Cardiac septum (tissue), 1 donor: ENCODE measurements around the gene PELI2. TPM values are rescaled to one million over a fixed set of nuclear protein-coding genes. Genes with fewer than 3 reads are reported as not detected.

Source experiments
- DNase-seq: peaks from one replicate; pipeline ENCODE4 v3.0.0-alpha.2; 2020; ENCODE audit warnings: low spot score
- intact Hi-C: fragments of 100-400 bp; cut with DNase I; formaldehyde crosslinking; loops from one replicate; pipeline ENCODE4 v1.14.0; 2022
- total RNA-seq: library from RNA; stranded (reverse); fragmentation: NEBNext Ultra II Directional; extraction: Animal tissue kit (Norgen Biotek cat#: 25700); gene quantifications from one replicate; pipeline ENCODE4 v1.2.1, GENCODE V29; 2021
- donor health status: DM: no; HTN: no; CAD: no.

PELI2 gene
- total RNA-seq, 1 donor from 2014 or later, result 3.4 TPM

DNA sequence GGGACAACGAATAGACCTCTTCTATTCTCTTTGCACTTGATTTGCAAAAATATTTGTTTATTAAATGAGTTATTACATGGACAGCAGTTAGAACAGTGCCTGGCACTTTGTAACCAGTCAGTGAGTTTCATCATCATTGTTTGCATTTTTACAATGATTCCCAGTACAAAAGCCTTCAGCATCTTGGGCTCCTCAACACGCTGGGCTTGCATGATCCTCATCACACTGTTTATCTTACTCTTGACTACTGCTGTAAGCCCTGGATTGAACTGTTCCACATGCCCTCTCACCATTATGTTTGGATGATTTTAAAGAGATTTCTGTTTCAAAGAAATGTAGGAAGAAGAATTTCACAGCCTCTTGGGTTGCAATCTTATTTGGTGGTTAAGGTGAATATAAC lies 204.3 kb downstream of the PELI2 start:
- DNase-seq, result no peak
- intact Hi-C loops, result no loop called here

- DNase-seq, result no peak
- intact Hi-C loops, result no loop called here
These were observed 206.2 kb downstream of the PELI2 start for GRCh38 chr14:56324454-56324853.

GRCh38 chr14:56324856-56325699 lies 206.9 kb downstream of the PELI2 start:
- DNase-seq, result no peak
- intact Hi-C loops, result no loop called here

DNA sequence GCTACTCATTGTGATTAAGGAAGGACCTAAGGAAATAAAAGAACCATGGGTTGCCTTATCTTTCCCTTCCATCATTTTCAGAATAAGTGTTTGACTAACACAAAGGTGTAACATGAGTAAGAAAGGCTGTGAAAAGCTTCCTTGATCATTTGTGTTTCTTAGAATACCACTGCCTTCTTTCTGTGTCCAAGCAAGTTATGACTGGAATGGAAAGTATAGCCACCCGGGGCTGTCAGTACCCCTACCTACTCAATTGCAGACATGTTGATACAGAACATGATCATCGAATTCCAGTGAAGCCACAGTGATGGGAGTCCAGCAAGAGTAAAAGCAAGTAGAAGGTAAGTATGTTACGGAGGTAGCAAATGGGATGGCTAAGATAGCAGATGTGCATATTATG lies 209.8 kb downstream of the PELI2 start:
- intact Hi-C loops, result no loop called here
- no peak for DNase-seq

- intact Hi-C loops, result no loop called here
- no peak for DNase-seq
These were observed 213.5 kb downstream of the PELI2 start for GRCh38 chr14:56331592-56332216.

- DNase-seq, result no peak
- intact Hi-C loops, result no loop called here
These were observed 215.4 kb downstream of the PELI2 start for GRCh38 chr14:56333359-56334292.

GRCh38 chr14:56334458-56334857 lies 216.2 kb downstream of the PELI2 start:
- intact Hi-C loops, result no loop called here
- DNase-seq, result no peak

- intact Hi-C loops, result loop anchor here (5.0 kb wide), 2 partner anchors 491 to 631 kb away; no protein-coding TSS in a partner anchor
These were observed 220.5 kb downstream of the PELI2 start for GRCh38 chr14:56338674-56339073.

DNA sequence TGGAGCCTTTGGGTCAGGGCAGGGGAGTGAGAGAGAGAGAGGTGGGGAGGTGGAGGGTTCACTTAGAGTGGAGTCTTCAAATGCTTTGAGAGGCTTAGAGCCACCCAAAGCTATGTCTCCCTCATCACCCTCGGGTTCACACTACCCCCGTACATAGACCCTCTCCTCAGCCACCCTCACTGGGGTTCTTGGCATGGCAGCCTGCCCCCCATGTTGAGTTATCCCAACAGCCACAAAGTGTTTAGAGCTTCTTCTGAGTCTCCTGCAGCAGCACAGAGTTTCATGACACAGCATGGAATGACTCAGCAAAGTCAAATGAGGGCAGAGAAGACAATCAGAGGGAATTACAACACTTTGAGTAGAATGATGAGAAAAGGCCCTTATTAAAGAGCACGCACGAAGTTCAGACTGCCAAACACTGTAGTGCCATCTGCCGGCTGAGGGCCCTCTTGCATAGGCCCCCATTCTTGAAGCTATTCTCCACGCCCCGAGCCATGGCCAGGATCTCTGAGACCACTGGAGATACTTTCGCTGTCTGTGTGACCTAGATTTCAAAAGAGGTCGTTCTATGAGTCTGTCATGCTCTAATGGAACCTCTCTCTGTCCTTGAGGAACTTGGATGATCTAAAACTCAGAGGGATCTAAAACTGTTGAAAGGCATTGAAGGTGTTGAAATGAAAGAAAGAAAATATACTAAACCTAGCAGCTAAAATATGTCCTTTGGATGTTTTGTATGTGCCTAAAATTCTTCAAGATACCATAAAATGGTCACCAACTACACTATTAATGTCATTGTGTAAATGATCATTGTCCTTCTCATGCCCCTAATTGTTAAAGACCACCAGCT lies 221.9 kb downstream of the PELI2 start:
- DNase-seq, result peak; percentile 86
- intact Hi-C loops, result loop anchor here (5.0 kb wide), 3 partner anchors 223 to 633 kb away; partner anchors contain the start of gene PELI2

More at GRCh38 chr14:56338674-56339073, 220.5 kb downstream of the PELI2 start:
- no peak for DNase-seq

GRCh38 chr14:56340932-56341331 lies 222.7 kb downstream of the PELI2 start:
- no peak for DNase-seq
- intact Hi-C loops, result loop anchor here (5.0 kb wide), 1 partner anchor 224 kb away; the partner anchor contains the start of gene PELI2

DNA sequence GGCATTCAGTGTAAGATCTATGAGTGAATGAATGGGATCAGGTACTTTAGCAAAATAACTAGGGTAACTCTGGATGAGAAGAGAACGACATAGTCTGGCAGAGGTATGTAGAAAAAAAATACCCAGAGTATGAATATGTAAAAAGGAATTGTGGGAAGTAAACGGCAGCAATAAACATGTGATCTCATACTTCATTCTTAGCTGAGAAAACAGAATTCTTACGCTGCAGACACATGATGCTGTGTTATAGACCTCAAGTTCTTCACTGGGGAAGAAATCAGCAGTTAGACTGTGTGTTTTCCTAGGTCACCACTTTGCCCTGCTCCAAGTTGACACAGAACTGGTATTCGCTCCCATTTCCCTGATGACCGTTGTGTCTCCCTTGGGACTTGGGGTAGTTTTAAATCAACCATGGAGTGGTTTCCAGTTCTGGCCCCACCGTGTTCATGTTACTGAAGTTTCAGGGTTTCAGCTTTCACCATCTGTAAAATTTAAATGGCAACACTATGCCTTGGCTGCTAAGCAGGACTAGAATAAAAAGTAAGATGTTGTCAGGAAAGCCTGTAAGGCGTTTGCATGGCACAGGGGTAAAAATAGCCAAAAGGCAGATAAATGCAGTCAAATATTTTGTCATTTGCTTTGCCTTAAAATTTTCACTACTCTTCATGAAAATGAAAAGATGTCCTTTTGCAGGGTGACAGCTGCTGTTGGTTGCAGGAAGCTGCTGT lies 223.7 kb downstream of the PELI2 start:
- intact Hi-C loops, result loop anchor here (5.0 kb wide), 1 partner anchor 225 kb away; the partner anchor contains the start of gene PELI2

DNA sequence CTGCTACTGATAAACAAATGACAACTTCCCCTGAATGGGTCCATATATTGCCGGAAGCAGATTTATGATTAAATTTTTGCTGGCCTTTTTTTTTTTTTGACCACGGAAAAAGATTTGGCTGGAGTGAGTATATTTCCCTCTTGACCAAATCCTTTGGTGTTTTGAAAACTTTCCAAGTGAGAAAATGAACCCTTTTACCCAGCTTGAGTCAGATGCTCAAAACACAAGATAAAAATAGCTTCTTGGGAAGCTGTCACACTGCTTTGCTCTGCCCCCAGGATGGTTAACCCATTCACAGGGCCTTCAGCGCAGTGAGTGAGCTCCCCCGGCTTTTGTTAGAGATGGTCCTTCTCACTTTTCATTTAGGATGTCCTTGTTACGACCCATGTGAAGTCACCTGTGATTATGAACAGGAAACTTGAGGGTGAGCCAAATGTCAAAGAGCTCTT lies 224.3 kb downstream of the PELI2 start:
- no peak for DNase-seq
- intact Hi-C loops, result loop anchor here (5.0 kb wide), 1 partner anchor 225 kb away; the partner anchor contains the start of gene PELI2

More for the DNA sequence above, 223.7 kb downstream of the PELI2 start:
- DNase-seq, result no peak

DNA sequence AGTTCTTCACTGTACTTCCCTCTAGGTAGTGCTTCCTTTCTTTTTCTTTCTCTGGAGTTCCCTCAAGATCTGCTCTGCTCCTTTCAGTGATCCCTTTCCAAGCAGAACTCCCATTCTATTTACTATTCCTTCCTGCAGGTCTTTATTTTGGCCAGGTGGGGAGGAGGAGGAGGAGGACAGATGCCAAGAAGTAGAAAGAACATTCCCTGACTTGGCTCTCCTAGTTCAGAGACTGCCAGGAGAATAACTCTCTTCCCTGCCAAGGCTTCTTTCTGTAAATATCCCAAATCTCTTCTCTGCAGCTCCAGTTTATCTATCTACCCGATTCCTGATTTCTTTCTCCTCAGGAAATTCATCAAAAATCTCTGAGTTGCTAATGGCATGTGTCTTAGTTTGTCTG lies 231.7 kb downstream of the PELI2 start:
- intact Hi-C loops, result no loop called here

More for the DNA sequence above, 231.7 kb downstream of the PELI2 start:
- DNase-seq, result no peak
